GM19395 (cell line): Measurements from ENCODE around the gene SUGP1.

Experiments used
- ATAC-seq: cut with Tn5 transposase; IDR thresholded peaks from one replicate; pipeline ENCODE4 v1.9.1; 2021; ENCODE audit warnings: mild to moderate bottlenecking, moderate library complexity; ENCODE audit not compliant: unreplicated experiment

The SUGP1 gene

DNA sequence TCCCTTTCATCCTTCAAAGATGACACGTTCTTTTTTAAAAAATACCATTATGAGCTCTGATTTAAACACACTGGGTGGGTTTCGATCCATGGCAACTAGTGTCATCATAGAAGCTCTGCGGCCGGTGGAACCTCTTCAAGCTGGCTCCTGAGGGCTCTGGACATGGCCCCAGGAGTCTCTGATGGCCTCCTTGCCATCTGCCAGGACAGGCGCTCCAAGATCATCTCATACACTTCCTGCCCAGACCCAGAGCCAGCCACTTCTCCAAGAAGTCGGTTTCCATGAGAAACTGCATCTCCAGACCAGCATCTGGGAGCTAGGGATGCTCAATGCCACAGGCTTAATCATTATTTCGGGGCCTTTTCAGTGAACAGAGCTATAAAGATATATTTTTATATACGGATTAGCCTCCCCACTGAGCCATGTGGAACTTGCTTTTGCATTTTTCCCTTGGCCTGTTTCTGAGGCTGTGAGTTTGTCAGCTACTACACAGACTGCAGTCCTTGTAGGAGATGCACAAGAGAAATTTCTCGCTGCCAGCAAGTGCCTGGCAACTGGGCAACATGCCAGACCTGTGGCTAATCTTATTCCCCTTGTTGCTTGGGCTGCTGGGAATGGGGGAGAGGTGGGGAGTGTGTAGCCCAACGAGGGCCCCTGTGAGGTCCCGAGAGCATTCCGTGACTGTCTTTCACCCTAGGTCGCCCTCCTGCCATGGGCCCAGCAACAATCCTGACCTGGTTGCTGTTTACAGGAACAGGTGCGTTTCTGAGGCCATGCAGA lies 15.9 kb downstream of the SUGP1 start:
- ATAC-seq = no peak

DNA sequence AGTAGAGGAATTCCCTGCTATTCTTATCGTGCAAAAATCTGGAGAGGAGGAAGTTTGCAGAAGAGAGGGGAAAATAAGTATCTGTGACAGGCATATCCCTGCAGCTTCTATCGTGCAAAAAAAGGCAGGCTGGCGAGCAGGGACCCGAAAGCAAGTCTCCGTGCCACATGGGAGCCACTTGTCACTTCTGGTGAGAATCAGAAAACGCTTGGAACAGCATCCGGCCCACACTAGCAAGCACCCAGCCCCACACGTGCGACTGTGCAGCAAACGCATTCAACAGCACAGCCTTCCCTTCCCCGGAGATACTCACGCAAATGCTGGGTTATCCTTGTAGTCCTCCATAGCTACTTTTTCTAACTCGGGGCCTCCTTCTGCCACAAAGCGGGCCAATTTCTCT lies 16.9 kb downstream of the SUGP1 start:
- no peak for ATAC-seq

DNA sequence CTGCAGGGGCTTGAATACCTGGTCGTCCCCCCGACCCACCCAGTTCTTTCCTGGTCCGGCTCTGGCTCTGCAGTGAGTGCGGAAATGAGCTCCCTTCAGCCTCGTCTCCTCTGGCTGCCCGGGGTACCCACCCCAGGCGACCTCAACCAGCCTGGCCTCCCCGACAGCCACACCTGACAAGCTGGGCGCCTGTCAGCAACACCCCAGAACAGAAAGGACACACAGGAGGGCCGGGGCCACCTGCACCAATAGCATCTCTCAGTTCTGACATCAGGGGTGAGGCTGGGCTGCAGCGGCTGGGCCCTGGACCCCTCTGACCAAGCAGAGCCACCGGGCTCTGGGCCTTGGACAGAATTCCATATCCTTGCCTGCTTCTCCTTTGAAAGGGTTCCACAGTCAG lies 19.7 kb downstream of the SUGP1 start:
- ATAC-seq = no peak

DNA sequence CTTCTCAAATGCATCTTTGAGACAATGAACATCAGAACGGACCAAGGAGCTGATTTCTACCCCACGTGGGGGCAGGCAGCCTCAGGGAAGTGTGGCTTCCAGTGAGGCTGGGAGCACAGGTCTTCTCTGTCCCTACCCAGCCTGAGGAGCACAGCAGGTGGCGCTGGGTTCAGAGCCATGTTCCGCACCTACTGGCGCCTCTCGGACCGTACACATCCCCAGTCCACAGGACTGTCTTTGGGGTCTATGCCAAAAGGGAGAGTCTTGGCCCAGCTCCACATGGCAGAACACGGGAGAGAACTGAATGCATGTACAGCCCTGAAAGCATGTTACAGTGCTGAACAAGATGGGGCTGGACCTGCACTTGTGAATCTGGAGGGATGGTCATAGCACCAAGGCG lies 22.6 kb downstream of the SUGP1 start:
- no peak for ATAC-seq

DNA sequence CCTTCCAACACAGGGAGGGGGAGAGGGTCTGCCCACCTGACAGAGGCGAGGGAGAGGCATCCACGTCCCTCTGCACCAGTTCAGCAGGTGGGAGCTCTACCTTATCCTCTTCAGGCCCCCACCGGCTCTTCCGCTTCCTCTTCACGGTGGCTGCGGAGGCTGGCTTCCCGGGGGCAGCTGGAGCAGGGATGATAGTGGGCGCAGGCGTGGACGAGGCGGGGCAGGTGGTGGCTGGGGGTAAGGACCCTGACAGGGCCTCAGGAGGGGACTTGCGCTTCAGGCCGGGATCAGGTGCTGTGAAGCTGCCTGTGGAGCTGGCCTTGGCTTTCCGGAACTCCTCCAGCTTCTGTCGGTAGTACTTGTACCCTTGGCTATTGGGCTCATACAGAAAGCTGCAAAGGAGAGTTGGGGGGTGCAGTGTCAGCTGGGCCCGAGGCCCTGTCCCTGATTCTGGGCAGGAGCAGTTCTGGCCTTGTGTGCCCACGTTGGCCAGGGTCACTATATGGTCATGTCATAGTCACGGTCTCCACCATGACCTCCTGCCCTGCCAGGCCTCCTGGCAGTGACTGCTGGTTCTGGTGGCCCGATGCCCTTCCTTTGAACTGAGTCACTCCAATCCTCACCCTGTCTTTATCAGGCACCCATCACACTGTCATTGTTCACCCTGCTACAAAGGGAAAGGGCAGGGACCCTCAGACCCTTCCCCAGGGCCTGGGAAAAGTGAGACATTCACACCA lies 23.2 kb downstream of the SUGP1 start:
- ATAC-seq = no peak

DNA sequence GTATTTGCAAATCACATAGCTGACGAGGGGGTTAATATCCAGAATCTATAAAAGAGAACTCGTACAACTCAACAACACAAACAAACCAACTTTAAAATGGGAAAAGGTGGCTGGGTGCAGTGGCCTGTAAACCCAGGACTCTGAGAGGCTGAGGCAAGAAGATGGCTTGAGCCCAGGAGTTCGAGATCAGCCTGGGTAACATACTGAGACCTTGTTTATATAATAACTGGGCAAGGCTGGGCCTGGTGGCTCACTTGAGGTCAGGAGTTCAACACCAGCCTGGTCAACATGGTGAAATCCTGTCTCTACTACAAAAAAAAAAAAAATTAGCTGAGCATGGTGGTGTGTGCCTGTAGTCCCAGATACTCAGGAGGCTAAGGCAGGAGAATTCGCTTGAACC lies 25.4 kb downstream of the SUGP1 start:
- no peak for ATAC-seq

DNA sequence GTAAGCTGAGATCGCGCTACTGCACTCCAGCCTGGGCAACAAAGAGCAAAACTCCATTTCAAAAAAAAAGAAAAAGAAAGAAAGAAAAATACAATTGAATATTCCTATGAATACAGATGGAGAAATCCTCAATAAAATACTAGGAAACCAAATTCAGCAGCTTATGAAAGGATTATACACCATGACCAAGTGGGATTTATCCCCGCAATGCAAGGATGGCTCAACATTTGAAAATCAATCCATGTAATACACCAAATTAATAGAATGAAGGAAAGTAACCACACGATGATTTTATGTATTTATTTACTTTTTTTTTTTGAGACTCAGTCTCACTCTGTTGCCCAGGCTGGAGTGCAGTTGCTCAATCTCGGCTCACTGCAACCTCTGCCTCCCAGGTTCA lies 27.7 kb downstream of the SUGP1 start:
- ATAC-seq = no peak

DNA sequence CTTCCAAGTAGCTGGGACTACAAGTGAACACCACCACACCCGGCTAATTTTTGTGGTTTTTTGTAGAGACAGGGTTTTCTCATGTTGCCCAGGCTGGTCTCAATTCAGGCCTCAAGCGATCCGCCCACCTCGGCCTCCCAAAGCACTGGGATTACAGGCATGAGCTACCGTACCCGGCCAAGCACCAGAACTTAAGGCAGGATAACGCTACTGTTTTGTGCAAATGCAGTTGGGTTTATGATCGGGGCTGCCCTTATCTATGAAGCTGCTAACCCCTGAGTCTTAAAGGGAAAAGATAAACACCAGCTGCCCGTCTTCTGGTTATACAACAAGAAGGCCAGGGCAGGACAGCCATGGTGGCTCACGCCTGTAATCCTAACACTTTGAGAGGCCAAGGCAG lies 34.6 kb downstream of the SUGP1 start:
- ATAC-seq = no peak

DNA sequence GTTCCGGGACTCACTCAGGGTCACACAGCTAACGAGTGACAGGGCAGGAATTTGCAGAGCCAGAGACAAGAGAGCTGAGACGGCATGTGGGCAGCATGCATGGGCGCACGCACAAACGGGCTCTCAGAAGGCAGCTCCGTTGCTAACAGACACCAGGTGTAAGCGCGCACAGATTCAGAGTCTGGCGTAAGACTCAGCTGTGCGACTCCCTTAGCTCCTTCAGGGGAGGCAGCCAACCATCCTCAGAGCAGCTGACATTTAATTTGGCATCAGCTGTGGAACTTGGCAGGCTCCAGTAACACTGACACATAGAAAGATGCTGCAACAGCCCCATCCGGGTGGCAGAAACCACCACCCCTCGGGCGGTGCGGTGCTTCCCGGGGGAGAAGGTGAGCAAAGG lies 39.7 kb downstream of the SUGP1 start:
- ATAC-seq = no peak

DNA sequence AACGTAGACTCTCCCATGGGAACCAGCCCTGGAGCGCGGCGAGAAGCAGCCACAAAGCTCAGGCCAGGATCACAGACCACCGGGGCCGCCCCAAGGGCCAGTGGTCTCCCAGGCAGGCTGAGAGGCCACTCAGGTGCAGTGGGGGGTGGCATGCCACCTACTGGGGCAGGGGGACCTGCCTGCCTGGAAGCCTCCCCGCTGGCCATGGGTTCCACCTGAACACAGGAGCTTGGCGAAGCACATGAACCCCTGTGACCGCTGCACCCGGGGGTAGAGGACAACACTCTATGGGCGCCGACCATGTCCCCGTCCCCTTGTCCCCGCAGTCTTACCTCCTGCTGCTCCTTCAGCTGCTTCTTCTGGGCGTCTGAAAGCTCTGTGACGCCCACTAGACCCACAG lies 40.5 kb downstream of the SUGP1 start:
- no peak for ATAC-seq

DNA sequence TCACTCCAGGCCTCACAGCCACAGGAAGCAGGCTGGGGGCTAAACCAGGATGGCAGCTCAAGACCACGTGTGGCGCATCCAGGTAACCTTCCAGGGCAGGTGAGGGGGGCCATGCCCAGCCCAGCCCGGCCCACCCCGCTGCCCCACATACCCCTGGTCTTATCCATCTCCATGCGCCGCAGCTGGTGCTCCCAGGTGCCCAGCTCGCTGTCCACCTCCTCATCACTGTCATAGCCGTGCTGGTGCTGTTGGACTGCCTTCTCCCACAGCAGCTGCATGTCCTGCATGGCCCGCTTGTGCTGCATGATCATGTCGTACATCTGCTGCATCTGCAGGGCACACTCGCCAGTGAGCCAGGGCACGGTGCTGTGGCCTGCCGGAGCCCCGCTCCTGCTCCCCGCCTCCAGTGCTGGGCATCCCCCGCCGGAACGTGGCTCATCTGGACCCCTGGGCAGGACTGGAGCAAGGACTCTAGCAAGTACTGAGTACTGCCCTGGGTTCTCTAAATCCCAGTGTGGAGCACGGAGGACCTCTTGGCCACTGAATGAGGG lies 41.2 kb downstream of the SUGP1 start:
- ATAC-seq = no peak

DNA sequence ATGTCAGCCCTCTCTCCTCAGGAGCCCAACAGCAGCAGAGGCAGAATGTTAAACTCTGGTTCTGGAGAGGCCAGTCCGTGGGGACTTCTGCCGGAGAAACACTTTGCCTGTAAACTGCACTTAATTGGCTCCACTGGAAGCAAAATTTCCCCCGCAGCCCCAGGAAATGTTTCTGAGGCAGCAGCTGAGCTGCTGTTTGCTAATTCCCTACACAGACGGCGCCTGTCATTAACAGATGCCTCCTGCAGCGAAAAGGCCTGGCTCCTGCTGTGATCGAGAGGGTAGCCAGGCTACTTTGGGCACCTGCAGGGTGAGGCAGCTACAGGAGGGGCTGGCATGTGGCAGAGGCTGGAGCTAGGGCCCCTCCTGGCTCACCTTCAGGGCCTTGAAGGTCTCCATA lies 42.0 kb downstream of the SUGP1 start:
- ATAC-seq = no peak

DNA sequence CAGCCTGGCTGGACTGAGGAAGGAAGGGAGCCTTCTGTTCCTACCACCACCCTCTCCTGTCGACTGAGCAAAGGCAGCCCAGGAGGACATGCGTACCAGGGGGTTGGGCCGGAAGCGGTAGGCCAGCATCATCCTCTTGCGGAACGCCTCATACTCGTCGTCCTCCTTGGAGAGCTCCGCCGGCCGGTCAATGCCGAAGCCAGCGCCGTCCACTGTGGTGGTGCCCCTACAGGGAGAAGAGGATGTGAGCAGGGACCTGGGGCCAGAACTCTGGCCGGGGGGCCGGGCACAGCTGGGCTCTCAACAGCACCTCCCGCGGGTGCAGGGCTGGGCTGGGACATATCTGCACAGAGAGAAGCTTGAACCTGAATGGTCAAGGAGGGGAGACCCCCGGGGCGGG lies 43.5 kb downstream of the SUGP1 start:
- ATAC-seq = no peak

DNA sequence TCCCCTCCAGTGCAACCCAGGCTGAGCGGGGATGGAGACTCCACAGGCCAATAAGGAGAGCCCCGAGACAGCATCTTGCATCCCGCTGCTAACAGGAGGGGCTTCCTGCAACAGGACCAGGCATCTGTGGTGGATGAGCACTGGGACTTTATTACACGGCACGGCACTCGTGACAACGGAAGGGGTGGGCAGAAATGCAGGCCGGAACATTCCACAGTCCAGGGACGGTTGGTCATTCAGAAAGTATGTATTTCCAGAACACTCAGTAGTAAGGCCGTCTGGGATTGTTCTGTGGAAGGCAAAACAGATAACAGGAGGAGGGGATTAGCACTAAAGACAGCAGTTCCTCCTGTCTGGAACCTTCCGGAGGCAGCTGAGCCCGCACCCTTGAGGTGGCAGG lies 43.9 kb downstream of the SUGP1 start:
- no peak for ATAC-seq

DNA sequence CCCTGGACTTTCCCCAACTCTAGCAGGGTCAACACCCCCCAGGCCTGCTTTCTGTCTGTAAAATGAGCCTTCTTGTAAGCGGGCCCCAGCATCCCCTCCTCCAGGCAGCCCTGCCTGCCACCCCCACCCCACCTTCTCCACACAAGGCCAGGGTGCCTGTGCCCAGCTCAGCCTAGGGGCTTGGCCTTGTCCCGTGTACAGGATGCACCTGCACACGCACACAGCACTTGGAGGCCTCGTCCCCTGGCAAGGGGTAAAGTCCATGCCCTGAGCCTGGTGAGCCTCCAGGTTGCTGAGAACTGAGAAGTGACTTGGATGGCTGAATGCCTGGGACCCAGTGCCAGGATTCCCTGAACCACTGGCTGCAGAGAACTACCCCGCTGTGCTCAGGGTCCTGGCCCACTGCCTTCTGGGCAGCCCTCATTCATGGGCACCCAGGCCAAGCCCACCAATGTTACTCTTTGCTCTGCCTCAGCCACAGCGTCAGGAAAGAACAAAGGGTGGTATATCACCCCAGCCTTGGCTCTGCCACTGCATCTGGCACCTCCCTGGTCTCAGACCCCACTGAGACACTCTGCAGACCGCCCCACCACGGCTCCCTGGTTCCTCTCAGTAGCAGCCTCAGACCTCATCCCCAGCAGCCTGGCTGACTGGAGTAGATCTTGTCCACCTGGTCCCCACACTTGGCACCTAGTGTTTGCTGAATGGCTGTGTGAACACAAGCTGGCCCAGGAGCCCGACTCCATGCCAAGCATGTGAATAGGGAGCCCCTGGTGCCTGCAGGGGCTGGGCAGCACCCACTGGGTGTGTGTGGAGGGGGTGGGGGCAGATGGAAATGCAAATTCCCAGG lies 45.4 kb downstream of the SUGP1 start:
- ATAC-seq = no peak

DNA sequence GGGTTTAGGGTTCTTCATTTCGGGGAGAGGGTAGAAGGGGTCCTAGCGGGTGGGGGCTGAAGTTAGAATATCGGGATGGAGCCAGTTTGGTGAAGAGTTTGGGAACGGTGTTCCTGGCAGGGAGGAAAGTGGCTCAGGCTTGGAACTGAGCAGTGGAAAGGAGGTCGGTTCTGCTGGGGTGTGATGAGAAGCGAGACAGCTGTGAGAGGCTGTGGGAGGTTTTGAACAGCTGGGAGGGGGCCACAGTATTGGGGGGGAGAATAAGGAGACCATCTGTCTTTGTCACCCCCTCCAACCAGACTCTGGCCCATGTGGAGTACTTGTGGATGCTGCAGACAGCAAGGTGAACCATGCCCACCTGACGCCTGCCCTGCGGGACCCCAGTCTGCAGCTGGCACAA lies 46.2 kb downstream of the SUGP1 start:
- no peak for ATAC-seq

DNA sequence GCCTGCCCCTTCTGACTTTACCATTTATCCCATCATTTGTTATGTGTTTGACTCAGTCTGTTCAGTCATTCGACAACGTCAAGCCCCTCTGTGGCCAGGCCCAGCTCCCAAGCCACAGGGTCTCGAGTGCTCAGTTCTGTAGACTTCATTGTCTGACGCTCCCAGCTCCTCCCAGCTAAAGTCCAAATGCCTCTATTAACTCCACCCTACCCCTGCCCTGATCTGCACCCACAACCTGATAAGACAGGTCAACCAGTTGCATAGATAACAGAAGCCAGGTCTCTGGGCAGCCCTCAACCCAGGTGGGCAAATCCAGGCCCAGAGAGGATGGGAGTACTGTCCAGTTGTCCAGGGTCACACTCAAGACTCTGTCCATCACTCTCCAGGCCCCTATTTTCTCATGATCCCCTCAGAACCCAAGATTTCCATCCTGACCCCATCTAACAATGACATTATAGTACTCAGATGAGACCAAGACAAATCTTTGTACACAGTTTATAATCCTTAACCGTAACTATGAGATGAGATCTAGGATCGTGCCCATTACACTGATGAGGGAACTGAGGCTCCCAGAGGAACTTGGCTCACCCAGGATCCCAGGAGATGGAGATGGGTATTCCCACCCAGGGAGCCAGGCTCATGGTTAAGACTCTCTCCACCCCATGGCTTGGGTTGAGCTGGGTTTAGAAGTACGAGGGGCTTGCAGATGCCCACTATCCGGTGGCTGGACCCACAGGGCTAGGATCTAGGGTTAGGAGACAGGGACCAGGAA lies 48.3 kb downstream of the SUGP1 start:
- no peak for ATAC-seq

DNA sequence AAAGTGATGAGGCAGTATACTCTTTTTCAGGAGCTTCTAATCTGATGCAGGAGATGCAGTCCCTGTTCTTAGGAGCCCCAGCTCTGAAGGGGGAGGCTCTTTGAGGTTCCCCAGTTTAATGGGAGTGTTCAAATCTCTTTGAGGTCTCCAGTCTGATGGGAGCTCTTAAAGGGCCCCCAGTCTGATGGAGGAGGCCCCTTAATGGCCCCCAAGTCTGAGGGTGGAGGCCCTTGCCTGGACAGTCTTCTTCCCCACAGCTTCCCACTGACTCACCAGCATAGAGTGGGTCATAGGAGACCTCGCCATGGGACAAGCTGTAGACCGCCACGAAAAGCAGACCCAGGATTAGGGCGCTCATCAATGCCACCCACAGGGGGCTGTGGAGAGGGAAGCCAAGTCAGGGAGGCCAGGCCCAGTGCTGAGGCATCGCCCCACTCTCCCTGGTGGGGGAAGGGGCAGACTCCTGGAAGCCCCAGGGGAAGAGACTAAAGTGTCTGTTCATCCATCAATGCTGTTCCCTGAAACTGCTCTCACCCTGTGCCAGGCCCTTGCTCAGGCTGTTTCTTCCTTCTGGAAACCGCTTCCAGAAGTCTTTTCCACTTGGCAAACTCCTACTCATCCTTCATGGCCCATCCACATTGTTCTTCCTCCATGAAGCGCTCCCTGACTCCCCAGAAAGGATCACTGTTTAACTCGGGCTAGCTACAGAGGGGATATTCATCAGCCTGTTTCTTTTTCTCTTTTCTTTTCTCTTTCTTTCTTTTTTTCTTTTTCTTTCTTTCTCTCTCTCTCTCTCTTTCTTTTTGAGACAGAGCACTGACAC lies 49.3 kb downstream of the SUGP1 start:
- no peak for ATAC-seq

DNA sequence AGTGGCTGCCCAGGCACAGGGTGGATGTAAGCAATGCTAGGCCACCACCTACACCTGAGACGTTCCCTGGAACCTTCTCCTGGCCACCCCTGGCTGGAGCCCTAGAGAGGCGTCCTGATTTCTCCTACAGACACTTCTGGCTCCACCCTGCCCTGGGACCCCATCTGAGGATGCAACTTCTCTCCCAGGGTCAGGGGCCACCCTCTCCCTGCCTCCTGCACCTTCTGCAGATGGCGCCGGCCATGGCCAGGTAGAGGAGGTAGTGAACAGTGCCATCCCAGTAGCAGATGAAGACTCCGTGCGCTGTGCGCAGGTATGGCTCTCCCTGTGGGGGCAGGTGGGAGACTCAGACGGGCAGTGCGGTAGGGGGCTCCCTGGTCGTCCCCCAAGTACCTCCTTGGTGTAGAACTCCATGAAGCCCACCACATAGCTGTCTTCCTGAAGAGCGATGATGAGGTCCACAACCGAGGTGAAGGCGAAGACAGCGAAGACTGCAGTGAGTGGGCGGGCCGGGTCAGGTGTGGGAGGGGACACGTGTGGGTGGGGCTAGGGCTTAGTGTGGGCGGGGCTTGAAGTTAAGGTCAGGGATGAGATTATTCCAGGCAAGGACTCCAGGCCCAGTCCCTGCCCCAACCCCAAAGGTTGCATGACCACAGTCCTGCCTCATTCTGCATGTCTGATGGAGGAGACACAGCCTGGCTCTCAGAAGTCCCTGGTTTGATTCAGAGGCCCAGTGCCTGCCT lies 50.2 kb downstream of the SUGP1 start:
- ATAC-seq = no peak
